Pons (tissue), 1 donor: Measurements from ENCODE around the gene MICA.
"Not testable (repeated sequence)": the region's sequence is repeated elsewhere in the genome, so short reads cannot be mapped to it uniquely, and the experiment has no call there.

Source experiments
- DNase-seq: peaks from one replicate; pipeline ENCODE4 v3.0.0-alpha.2; 2016; ENCODE audit warnings: low spot score

The MICA gene

DNA sequence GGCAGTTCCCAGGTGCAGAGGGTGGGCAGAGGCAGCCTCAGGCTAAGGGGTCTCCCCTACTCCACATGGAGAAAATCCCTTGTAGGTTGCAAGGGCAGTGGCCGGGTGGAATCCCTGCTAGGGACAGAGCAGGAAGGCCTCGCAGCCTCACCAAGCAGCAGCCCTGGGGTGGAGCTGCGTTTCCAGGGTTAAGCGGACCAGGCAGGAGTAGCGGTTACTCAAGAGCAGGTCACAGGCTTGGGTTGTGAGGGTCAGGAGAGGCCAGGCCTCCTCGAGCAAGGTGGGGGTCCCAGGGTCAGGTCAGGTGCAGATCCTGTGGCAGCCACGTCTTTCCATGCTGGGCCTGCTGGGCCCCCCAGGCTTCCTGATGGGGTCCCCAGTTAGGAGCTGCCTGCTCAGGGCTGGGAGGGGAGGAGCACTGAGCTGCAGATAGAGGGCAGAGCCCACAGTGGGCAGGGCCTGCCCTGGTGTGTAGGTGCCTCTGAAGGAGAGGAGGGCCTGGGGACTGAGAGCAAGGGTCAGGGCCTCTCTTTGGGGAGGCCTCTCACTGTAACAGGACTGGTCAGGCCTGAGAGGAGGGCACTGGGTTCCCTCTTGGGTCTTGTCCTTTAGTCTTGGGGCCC, 10.9 kb downstream of the MICA start:
- DNase-seq = not testable (repeated sequence)

DNA sequence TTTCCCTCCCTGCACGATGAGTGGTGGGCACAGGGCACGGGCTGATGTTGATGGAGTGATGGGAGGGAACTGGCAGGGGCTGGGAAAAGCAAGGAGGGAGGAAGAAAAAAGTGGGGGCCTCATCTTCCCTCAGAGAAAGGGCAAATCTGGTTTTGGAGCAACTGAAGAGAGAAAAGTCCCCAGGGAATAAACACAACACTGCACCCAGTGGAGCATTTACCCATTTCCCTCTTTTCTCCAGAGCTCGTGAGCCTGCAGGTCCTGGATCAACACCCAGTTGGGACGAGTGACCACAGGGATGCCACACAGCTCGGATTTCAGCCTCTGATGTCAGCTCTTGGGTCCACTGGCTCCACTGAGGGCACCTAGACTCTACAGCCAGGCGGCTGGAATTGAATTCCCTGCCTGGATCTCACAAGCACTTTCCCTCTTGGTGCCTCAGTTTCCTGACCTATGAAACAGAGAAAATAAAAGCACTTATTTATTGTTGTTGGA, 11.4 kb downstream of the MICA start:
- DNase-seq = no peak

DNA sequence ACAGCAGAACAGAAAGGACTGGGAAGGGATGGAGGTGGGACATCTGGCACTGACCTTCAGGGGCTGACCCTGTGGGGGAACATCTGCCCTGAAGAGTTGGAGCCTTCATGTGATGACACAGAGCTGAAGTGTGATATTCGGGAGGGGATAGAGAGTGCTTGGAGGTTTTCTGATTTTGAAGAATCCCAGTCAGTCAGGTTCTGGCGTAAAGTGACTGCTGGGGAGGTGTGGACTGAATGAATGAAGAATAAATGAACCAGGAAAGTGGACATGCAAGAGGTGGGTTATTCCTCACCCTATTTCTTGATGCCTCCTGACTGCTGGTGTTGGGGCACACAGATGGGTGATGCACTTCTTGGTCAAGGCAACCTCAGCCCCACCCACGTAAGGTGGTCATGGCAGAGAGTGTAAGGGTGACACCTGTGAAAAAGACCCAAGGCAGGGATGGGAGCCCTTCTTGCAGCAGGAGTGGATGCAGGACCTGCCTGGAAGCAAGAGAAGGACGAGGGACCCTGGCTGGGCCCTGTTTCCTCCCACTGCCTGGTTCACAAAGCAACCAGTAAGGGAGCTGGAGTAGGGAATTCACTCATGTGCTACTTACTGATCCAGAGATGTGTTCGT, 13.1 kb downstream of the MICA start:
- DNase-seq = no peak

- DNase-seq = no peak
These were observed 14.9 kb downstream of the MICA start for GRCh38 chr6:31418251-31418650.

DNA sequence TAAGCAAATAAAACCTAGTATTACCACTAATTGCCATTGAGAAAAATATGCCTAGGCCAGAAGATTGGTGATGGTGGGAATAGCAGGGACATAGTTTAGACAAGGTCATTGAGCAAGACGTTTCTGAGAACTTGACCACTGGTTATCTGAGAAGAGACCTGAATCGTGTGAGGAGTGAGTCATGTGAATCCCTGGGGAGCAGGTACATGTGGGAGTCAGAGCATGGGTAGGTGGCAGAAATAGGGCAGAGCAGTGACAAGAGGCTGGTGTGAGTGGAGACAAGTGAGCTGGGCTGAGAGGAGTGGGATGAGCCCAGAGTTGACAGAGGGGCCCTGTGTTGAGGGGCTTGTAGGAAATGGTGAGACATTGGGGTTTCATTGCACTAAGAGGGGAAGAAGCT, 16.4 kb downstream of the MICA start:
- no peak for DNase-seq

- no peak for DNase-seq
These were observed 17.2 kb downstream of the MICA start for GRCh38 chr6:31420546-31420945.

- DNase-seq = no peak
These were observed 19.2 kb downstream of the MICA start for GRCh38 chr6:31422587-31422986.

DNA sequence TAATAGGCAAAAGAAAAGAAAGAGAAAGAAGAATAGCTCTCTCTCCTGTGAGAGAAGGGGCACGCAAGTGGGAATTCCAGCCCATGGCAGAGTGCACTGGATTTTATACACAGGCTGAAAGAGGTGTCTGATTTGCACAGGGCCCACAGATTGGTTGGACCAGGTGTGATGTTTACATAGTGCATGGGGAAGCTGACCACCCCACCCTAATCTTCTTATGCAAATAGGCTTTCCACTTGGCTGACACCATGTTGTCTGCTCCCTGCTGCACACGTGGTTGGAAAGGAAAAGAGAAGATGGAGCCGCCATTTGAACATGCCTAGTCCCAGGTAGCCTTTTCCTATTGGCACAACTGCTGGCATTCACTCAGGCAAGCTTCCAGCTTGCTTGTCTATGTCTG, 20.2 kb downstream of the MICA start:
- no peak for DNase-seq

DNA sequence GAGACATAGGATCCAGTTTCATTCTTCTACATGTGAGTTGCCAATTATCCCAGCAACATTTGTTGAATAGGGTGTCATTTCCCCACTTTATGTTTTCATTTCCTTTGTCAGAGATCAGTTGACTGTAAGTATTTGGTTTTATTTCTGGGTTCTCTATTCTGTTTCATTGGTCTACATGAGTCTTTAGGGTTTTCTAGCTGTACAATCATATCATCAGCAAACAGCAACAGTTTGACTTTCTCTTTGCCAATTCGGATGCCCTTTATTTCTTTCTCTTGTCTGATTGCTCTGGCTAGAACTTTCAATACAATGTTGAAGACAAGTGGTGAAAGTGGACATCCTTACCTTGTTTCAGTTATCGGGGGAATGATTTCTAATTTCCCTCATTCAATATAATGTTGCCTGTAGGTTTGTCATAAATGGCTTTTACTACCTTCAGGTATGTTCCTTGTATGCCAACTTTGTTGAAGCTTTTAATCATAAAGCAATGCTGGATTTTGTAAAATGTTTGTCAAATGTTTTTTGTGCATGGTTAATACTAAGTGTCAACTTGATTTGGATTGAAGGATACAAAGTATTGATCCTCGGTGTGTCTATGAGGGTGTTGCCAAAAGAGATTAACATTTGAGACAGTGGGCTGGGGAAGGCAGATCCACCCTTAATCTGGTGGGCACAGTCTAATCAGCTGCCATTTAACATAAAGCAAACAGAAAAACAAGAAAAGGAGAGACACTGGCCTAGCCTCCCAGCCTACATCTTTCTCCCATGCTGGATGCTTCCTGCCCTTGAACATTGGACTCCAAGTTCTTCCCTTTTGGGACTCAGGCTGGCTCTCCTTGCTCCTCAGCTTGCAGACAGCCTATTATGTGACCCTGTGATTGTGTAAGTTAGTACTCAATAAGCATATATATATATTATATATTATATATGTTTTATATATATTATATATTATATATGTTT, 23.3 kb downstream of the MICA start:
- no peak for DNase-seq

GRCh38 chr6:31430449-31430848, 27.1 kb downstream of the MICA start:
- DNase-seq = no peak

DNA sequence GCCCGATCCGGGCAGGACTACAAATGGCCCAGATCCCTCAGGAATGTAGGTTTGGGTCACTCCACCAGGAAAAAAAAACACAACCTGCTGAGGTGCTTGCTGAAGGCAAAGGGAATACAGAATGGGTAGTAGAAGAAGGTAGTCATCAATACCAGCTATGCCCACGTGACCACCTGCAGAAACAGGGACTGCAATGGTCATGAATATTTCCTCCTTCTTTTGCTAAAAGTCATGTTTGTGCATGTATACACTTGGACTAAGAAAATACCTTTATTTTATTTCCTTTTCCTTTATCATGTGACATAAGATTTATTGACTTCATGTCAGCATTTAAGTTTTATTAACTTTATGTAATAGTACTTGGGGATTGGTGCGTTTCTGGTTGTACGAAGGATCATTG, 31.7 kb downstream of the MICA start:
- not testable (repeated sequence) for DNase-seq

GRCh38 chr6:31438222-31438621, 34.8 kb downstream of the MICA start:
- DNase-seq = no peak

GRCh38 chr6:31438677-31439076, 35.3 kb downstream of the MICA start:
- no peak for DNase-seq

GRCh38 chr6:31441365-31442267, 38.2 kb downstream of the MICA start:
- DNase-seq = peak; percentile 60

GRCh38 chr6:31446481-31446880, 43.1 kb downstream of the MICA start:
- no peak for DNase-seq

DNA sequence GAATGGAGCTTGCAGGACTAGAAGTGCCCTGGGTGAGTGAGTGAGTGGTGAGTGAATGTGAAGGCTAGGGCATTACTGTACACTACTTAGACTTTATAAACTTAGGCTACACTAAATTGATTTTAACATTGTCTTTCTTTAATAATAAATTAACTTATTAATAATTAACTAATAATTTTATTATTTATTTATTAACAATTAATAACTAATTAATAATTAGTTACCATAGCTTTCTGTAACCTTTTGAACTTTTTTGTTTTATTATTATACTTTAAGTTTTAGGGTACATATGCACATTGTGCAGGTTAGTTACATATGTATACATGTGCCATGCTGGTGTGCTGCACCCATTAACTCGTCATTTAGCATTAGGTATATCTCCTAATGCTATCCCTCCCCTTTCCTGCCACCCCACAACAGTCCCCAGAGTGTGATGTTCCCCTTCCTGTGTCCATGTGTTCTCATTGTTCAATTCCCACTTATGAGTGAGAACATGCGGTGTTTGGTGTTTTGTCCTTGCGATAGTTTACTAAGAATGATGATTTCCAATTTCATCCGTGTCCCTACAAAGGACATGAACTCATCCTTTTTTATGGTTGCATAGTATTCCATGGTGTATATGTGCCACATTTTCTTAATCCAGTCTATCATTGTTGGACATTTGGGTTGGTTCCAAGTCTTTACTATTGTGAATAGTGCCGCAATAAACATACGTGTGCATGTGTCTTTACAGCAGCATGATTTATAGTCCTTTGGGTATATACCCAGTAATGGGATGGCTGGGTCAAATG, 43.8 kb downstream of the MICA start:
- DNase-seq = not testable (repeated sequence)

DNA sequence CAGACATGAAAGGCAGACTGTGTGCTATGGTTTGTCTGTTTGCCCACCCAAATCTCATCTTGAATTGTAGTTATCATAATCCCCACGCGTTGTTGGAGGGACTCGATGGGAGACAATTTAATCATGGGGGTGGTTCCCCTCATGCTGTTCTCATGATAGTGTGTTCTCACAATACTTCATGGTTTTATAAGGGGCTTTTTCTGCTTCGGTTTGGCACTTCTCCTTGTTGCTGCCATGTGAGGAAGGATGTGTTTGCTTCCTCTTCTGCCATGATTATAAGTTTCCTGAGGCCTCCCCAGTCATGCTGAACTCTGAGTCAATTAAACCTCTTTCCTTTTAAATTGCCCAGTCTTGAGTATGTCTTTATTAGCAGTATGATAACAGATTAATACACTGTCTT, 47.4 kb downstream of the MICA start:
- DNase-seq = no peak

DNA sequence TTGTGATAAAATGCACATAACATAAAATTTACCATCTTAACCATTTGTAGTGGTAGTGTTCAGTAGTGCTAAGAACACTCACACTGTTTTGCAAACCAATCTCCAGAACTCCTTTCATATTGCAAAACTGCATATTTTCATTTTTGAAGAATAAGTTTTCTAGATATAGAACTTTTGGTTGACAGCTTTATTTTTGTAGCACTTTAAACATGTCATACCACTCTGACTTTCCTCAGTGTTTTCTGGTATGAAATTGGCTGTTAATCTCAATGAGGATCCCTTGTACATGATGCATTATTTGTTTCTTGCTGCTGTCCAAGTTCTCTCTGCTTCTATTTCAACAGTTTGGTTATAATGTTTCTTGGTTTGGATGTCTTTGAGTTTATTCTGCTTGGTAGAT, 49.5 kb downstream of the MICA start:
- DNase-seq = no peak

- DNase-seq = no peak
These were observed 49.9 kb downstream of the MICA start for GRCh38 chr6:31453259-31453658.

GRCh38 chr6:31459864-31460263, 56.5 kb downstream of the MICA start:
- DNase-seq = not testable (repeated sequence)
